Vagina (tissue), 2 donors: ENCODE data around the gene HSPA14.

Experiments
- CTCF ChIP-seq, 3 experiments: fragments of 450-650 bp in 2 of 3; fragments of 200-600 bp in 1 of 3; sonication (generic) in 1 of 3; IDR thresholded peaks; one replicate each; pipeline ENCODE4 v1.5.1; 2017 to 2019; ENCODE audit warnings: antibody characterized with exemption in 3 of 3, mild to moderate bottlenecking in 2 of 3, moderate library complexity in 2 of 3
- POLR2A ChIP-seq, 2 donors: fragments of 450-650 bp; IDR thresholded peaks; one replicate each; pipeline ENCODE4 v1.6.1; 2017; ENCODE audit warnings: antibody characterized with exemption in 2 of 2, mild to moderate bottlenecking in 2 of 2, moderate library complexity in 2 of 2

DNA sequence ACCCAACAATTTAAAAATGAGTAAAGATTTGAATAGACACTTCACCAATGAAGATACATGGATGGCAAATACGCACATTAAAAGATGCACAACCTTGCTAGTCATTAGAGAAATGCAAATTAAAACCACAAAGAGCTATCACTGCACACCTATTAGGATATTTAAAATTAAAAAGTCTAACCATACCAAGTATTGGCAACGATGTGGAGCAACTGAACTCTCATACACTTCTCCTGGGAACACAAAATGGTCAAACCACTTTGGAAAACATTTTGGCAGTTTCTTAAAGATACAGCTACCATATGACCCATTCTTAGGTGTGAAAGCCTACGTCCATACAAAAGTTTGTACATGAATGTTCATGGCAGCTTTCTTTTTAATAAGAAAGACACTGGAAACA, 79.7 kb downstream of the HSPA14 start:
- TF ChIP-seq CTCF (IDR thresholded peaks at IDR 0.05) (no peak), POLR2A (IDR thresholded peaks at IDR 0.05) (no peak)
